Adrenal gland (tissue), 5 donors: ENCODE data around the gene NRP2.

Experiments
- CTCF ChIP-seq, 6 experiments: fragments of 450-650 bp in 4 of 6; fragments of 200-600 bp in 2 of 6; sonication (generic) in 1 of 6; IDR thresholded peaks; 1 replicate in 5 of 6; 2 replicates in 1 of 6; pipeline versions ENCODE4 v1.5.1 to v1.8.0; 2016 to 2021; ENCODE audit warnings: antibody characterized with exemption in 6 of 6, mild to moderate bottlenecking in 2 of 6, moderate library complexity in 1 of 6
- POLR2A ChIP-seq, 2 donors: fragments of 450-650 bp; IDR thresholded peaks; one replicate each; pipeline ENCODE4 v1.6.1; 2017; ENCODE audit warnings: antibody characterized with exemption in 2 of 2, mild to moderate bottlenecking in 2 of 2, moderate library complexity in 1 of 2
- donor health status: DM: no; HTN: no; CAD: no.

GRCh38 chr2:205803500-205803899, 121.2 kb downstream of the NRP2 start:
- TF ChIP-seq CTCF (IDR thresholded peaks at IDR 0.05) (no peak), POLR2A (IDR thresholded peaks at IDR 0.05) (no peak)
